ENCODE data around the gene PYDC1.

DNA sequence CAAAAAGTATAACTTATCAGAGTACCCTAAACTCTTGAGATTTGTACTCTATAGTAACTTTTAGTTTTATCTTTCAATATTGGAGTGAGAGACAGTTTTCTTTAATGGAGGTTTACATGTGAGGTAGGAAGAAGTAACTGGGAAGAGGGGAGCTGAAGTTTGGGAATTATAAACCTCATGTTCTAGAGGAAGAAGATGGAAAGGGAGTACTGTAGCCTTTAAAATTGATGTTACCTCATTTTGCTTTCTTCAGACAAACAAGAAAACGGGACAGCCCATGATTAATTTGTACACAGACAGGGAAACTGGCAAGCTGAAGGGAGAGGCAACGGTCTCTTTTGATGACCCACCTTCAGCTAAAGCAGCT is 27.5 kb downstream of the PYDC1 start:
- TF ChIP-seq POLR2AphosphoS5 (IDR thresholded peaks at IDR 0.05; ENCODE audit: low read depth, low read length) (no peak), TAF1 (IDR thresholded peaks at IDR 0.05; ENCODE audit: low read depth, low read length) (no peak)

All from GM12891 (cell line).